Measurements from ENCODE around the gene PRR35.

GRCh38 chr16:543301-544164 is 16.7 kb upstream of the PRR35 start:
- TF ChIP-seq POLR2AphosphoS5 (IDR thresholded peaks at IDR 0.05; ENCODE audit: low read depth) (no peak), REST (IDR thresholded peaks at IDR 0.05; ENCODE audit: insufficient replicate concordance, low read depth) (no peak), SPI1 (IDR thresholded peaks at IDR 0.05; ENCODE audit: borderline replicate concordance, low read depth) (no peak), GABPA (IDR thresholded peaks at IDR 0.05; ENCODE audit: low read depth) (no peak)
- TF ChIP-seq, protein P1, sequence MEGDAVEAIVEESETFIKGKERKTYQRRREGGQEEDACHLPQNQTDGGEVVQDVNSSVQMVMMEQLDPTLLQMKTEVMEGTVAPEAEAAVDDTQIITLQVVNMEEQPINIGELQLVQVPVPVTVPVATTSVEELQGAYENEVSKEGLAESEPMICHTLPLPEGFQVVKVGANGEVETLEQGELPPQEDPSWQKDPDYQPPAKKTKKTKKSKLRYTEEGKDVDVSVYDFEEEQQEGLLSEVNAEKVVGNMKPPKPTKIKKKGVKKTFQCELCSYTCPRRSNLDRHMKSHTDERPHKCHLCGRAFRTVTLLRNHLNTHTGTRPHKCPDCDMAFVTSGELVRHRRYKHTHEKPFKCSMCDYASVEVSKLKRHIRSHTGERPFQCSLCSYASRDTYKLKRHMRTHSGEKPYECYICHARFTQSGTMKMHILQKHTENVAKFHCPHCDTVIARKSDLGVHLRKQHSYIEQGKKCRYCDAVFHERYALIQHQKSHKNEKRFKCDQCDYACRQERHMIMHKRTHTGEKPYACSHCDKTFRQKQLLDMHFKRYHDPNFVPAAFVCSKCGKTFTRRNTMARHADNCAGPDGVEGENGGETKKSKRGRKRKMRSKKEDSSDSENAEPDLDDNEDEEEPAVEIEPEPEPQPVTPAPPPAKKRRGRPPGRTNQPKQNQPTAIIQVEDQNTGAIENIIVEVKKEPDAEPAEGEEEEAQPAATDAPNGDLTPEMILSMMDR (IDR thresholded peaks at IDR 0.05; ENCODE audit: insufficient read depth, low read length) = no peak
